Urinary bladder (tissue), 4 donors: ENCODE results near the gene GRIN2A. TPM values are rescaled to one million over a fixed set of nuclear protein-coding genes. Genes with fewer than 3 reads are reported as not detected.

ENCODE experiments used
- DNase-seq: peaks from one replicate; pipeline ENCODE4 v3.0.0-alpha.2; 2015; ENCODE audit errors: extremely low spot score
- H3K27ac ChIP-seq: one replicate; pipeline ENCODE4 v1.5.1; 2013; ENCODE audit warnings: low read depth, mild to moderate bottlenecking, moderate library complexity
- H3K36me3 ChIP-seq: one replicate; pipeline ENCODE4 v1.6.1; 2013; ENCODE audit warnings: mild to moderate bottlenecking, moderate library complexity; ENCODE audit not compliant: insufficient read depth
- H3K4me1 ChIP-seq: one replicate; pipeline ENCODE4 v1.6.1; 2013; ENCODE audit warnings: mild to moderate bottlenecking, moderate library complexity; ENCODE audit not compliant: insufficient read depth
- H3K4me3 ChIP-seq: one replicate; pipeline ENCODE4 v1.5.1; 2013; ENCODE audit warnings: low read depth, low read length
- WGBS: extraction: QIAGEN DNeasy Blood & Tissue Kit; methylation state at CpG from one replicate; pipeline ENCODE4 v1.1.7; 2013; 5-methylcytosine and 5-hydroxymethylcytosine counted together
- polyA plus RNA-seq: library from polyadenylated mRNA; stranded (reverse); fragments of 200-250 nt; gene quantifications from one replicate; pipeline ENCODE4 v1.2.3, GENCODE V29; 2013
- total RNA-seq: library from RNA; depleted of rRNA; stranded (reverse); fragments of >200 nt; gene quantifications from one replicate; pipeline ENCODE4 v1.2.3, GENCODE V29; 2014
- donor health status: healthy with polysubstance abuse.
- donor health status: healthy.

Gene GRIN2A
- total and polyA plus RNA-seq, 2 donors: 0.06 to 0.21 TPM

- Histone ChIP-seq H3K27ac (no peak overlapping the region), H3K36me3 (no peaks in the 10 kb centered on the region), H3K4me3 (no peak overlapping the region), H3K4me1 (no peaks in the 10 kb centered on the region)
- no peak for DNase-seq
- WGBS: 87% methylated on average over 1 of the region's 1 CpG
These were observed 24.0 kb upstream of the GRIN2A start for GRCh38 chr16:10206215-10206614.

GRCh38 chr16:10205688-10206087 is 23.5 kb upstream of the GRIN2A start:
- no peak for DNase-seq
- Histone ChIP-seq H3K4me3 (no peak overlapping the region), H3K4me1 (no peaks in the 10 kb centered on the region), H3K27ac (no peak overlapping the region), H3K36me3 (no peaks in the 10 kb centered on the region)
- WGBS: 90% methylated on average over 7 of the region's 7 CpGs

GRCh38 chr16:10202649-10203048 is 20.4 kb upstream of the GRIN2A start:
- H3K4me3 ChIP-seq: no peak overlapping the region
- DNase-seq: no peak
- no peaks in the 10 kb centered on the region for H3K36me3 ChIP-seq
- WGBS: 94% methylated on average over 1 of the region's 1 CpG
- no peak overlapping the region for H3K27ac ChIP-seq
- H3K4me1 ChIP-seq: no peaks in the 10 kb centered on the region

GRCh38 chr16:10200637-10201586 is 18.7 kb upstream of the GRIN2A start:
- Histone ChIP-seq H3K4me3 (no peak overlapping the region), H3K36me3 (no peaks in the 10 kb centered on the region), H3K4me1 (no peaks in the 10 kb centered on the region), H3K27ac (no peak overlapping the region)
- WGBS: 54% methylated on average over 9 of the region's 9 CpGs
- no peak for DNase-seq

GRCh38 chr16:10196999-10197398 is 14.8 kb upstream of the GRIN2A start:
- Histone ChIP-seq H3K27ac (no peak overlapping the region), H3K4me3 (no peak overlapping the region), H3K4me1 (no peaks in the 10 kb centered on the region), H3K36me3 (no peaks in the 10 kb centered on the region)
- no peak for DNase-seq
- 51% methylated on average over 2 of the region's 2 CpGs for WGBS

GRCh38 chr16:10191096-10191495 is 8.9 kb upstream of the GRIN2A start:
- H3K36me3 ChIP-seq: no peaks in the 10 kb centered on the region
- DNase-seq: no peak
- no peaks in the 10 kb centered on the region for H3K4me1 ChIP-seq
- H3K4me3 ChIP-seq: no peak overlapping the region
- WGBS: 75% methylated on average over 2 of the region's 2 CpGs
- H3K27ac ChIP-seq: no peak overlapping the region

GRCh38 chr16:10189861-10190390 is 7.7 kb upstream of the GRIN2A start:
- WGBS: 74% methylated on average over 9 of the region's 9 CpGs
- Histone ChIP-seq H3K27ac (no peak overlapping the region), H3K4me3 (no peak overlapping the region), H3K36me3 (no peaks in the 10 kb centered on the region), H3K4me1 (no peaks in the 10 kb centered on the region)
- no peak for DNase-seq

GRCh38 chr16:10188236-10188635 is 6.0 kb upstream of the GRIN2A start:
- 30% methylated on average over 3 of the region's 3 CpGs for WGBS
- DNase-seq: no peak

GRCh38 chr16:10181196-10182162 is 749 bp downstream of the GRIN2A start:
- Histone ChIP-seq H3K4me1 (no peaks in the 10 kb centered on the region), H3K4me3 (peak overlapping the region; percentile 12), H3K27ac (no peak overlapping the region), H3K36me3 (no peaks in the 10 kb centered on the region)
- WGBS: 2% methylated on average over 85 of the region's 85 CpGs
- no peak for DNase-seq

More at GRCh38 chr16:10188236-10188635, 6.0 kb upstream of the GRIN2A start:
- Histone ChIP-seq H3K27ac (no peak overlapping the region), H3K4me1 (no peaks in the 10 kb centered on the region), H3K36me3 (no peaks in the 10 kb centered on the region), H3K4me3 (no peak overlapping the region)

- DNase-seq: no peak
- H3K27ac ChIP-seq: no peak overlapping the region
- WGBS: 2% methylated on average over 24 of the region's 24 CpGs
- H3K4me1 ChIP-seq: no peaks in the 10 kb centered on the region
- H3K36me3 ChIP-seq: no peaks in the 10 kb centered on the region
- no peak overlapping the region for H3K4me3 ChIP-seq
These were observed 1.5 kb downstream of the GRIN2A start for GRCh38 chr16:10180771-10181163.

- no peaks in the 10 kb centered on the region for H3K36me3 ChIP-seq
- no peaks in the 10 kb centered on the region for H3K4me1 ChIP-seq
- 32% methylated on average over 53 of the region's 53 CpGs for WGBS
- H3K4me3 ChIP-seq: no peak overlapping the region
- no peak for DNase-seq
- no peak overlapping the region for H3K27ac ChIP-seq
These were observed 2.0 kb downstream of the GRIN2A start for GRCh38 chr16:10180042-10180770.

GRCh38 chr16:10178526-10178925 is 3.7 kb downstream of the GRIN2A start:
- DNase-seq: no peak
- 83% methylated on average over 3 of the region's 3 CpGs for WGBS
- H3K27ac ChIP-seq: no peak overlapping the region
- H3K4me3 ChIP-seq: no peak overlapping the region
- H3K4me1 ChIP-seq: no peaks in the 10 kb centered on the region
- H3K36me3 ChIP-seq: no peaks in the 10 kb centered on the region

- Histone ChIP-seq H3K4me3 (no peak overlapping the region), H3K27ac (no peak overlapping the region), H3K36me3 (no peaks in the 10 kb centered on the region), H3K4me1 (no peaks in the 10 kb centered on the region)
- DNase-seq: no peak
- 81% methylated on average over 2 of the region's 2 CpGs for WGBS
These were observed 4.1 kb downstream of the GRIN2A start for GRCh38 chr16:10178080-10178479.
